Measurements from ENCODE around the gene LTN1.
"Not testable (repeated sequence)": the region's sequence is repeated elsewhere in the genome, so short reads cannot be mapped to it uniquely, and the experiment has no call there.

LTN1 gene

GRCh38 chr21:28991861-28992525, 684 bp downstream of the LTN1 start:
- FAIRE-seq (peak; percentile 13), DNase-seq (ENCODE audit: insufficient read length, low spot score) (no peak)
- TF ChIP-seq POLR2A (IDR thresholded peaks at IDR 0.05; ENCODE audit: low read depth, low read length): no peak
- TF ChIP-seq SPI1 (IDR thresholded peaks at IDR 0.05; ENCODE audit: low read depth, low read length): no peak
- TF ChIP-seq TAF1 (IDR thresholded peaks at IDR 0.05; ENCODE audit: low read depth, low read length): no peak
- no peak for TF ChIP-seq POLR2AphosphoS5 (IDR thresholded peaks at IDR 0.05; ENCODE audit: low read depth, low read length)
- no peak for TF ChIP-seq PAX5 (IDR thresholded peaks at IDR 0.05; ENCODE audit: insufficient read depth, low read length, severe bottlenecking)
- no peak for TF ChIP-seq POU2F2 (IDR thresholded peaks at IDR 0.05; ENCODE audit: low read depth, low read length)

GRCh38 chr21:28988146-28988545, 4.5 kb downstream of the LTN1 start:
- FAIRE-seq; DNase-seq (ENCODE audit: insufficient read length, low spot score): not testable (repeated sequence)

GRCh38 chr21:28986677-28987076, 6.0 kb downstream of the LTN1 start:
- no peak for DNase-seq (ENCODE audit: insufficient read length, low spot score)
- no peak for FAIRE-seq
- no peak for TF ChIP-seq TAF1 (IDR thresholded peaks at IDR 0.05; ENCODE audit: low read depth, low read length)
- TF ChIP-seq POU2F2 (IDR thresholded peaks at IDR 0.05; ENCODE audit: low read depth, low read length): no peak
- TF ChIP-seq PAX5 (IDR thresholded peaks at IDR 0.05; ENCODE audit: insufficient read depth, low read length, severe bottlenecking): no peak
- TF ChIP-seq POLR2AphosphoS5 (IDR thresholded peaks at IDR 0.05; ENCODE audit: low read depth, low read length): no peak
- no peak for TF ChIP-seq SPI1 (IDR thresholded peaks at IDR 0.05; ENCODE audit: low read depth, low read length)
- TF ChIP-seq POLR2A (IDR thresholded peaks at IDR 0.05; ENCODE audit: low read depth, low read length): no peak

GRCh38 chr21:28982637-28983036, 10.0 kb downstream of the LTN1 start:
- DNase-seq (ENCODE audit: insufficient read length, low spot score): no peak
- peak; percentile 28 for FAIRE-seq
- TF ChIP-seq SPI1 (IDR thresholded peaks at IDR 0.05; ENCODE audit: low read depth, low read length) (no peak), PAX5 (IDR thresholded peaks at IDR 0.05; ENCODE audit: insufficient read depth, low read length, severe bottlenecking) (no peak), POLR2AphosphoS5 (IDR thresholded peaks at IDR 0.05; ENCODE audit: low read depth, low read length) (no peak), TAF1 (IDR thresholded peaks at IDR 0.05; ENCODE audit: low read depth, low read length) (no peak)

GRCh38 chr21:28979092-28979491, 13.6 kb downstream of the LTN1 start:
- DNase-seq (ENCODE audit: insufficient read length, low spot score) (no peak), FAIRE-seq (peak; percentile 76)
- TF ChIP-seq POLR2A (IDR thresholded peaks at IDR 0.05; ENCODE audit: low read depth, low read length) (no peak), TAF1 (IDR thresholded peaks at IDR 0.05; ENCODE audit: low read depth, low read length) (no peak), POU2F2 (IDR thresholded peaks at IDR 0.05; ENCODE audit: low read depth, low read length) (no peak), PAX5 (IDR thresholded peaks at IDR 0.05; ENCODE audit: insufficient read depth, low read length, severe bottlenecking) (no peak), POLR2AphosphoS5 (IDR thresholded peaks at IDR 0.05; ENCODE audit: low read depth, low read length) (no peak), SPI1 (IDR thresholded peaks at IDR 0.05; ENCODE audit: low read depth, low read length) (no peak)

- no peak for FAIRE-seq
- TF ChIP-seq POLR2AphosphoS5 (IDR thresholded peaks at IDR 0.05; ENCODE audit: low read depth, low read length) (no peak), PAX5 (IDR thresholded peaks at IDR 0.05; ENCODE audit: insufficient read depth, low read length, severe bottlenecking) (no peak), SPI1 (IDR thresholded peaks at IDR 0.05; ENCODE audit: low read depth, low read length) (no peak), TAF1 (IDR thresholded peaks at IDR 0.05; ENCODE audit: low read depth, low read length) (no peak), POLR2A (IDR thresholded peaks at IDR 0.05; ENCODE audit: low read depth, low read length) (no peak), POU2F2 (IDR thresholded peaks at IDR 0.05; ENCODE audit: low read depth, low read length) (no peak)
- no peak for DNase-seq (ENCODE audit: insufficient read length, low spot score)
Observed at GRCh38 chr21:28975397-28975796, 17.3 kb downstream of the LTN1 start.

- TF ChIP-seq SPI1 (IDR thresholded peaks at IDR 0.05; ENCODE audit: low read depth, low read length) (no peak), POU2F2 (IDR thresholded peaks at IDR 0.05; ENCODE audit: low read depth, low read length) (no peak), PAX5 (IDR thresholded peaks at IDR 0.05; ENCODE audit: insufficient read depth, low read length, severe bottlenecking) (no peak)
- FAIRE-seq: peak; percentile 54
- no peak for DNase-seq (ENCODE audit: insufficient read length, low spot score)
Observed at GRCh38 chr21:28974531-28975227, 18.0 kb downstream of the LTN1 start.

- no peak for FAIRE-seq
- TF ChIP-seq POU2F2 (IDR thresholded peaks at IDR 0.05; ENCODE audit: low read depth, low read length) (no peak), POLR2AphosphoS5 (IDR thresholded peaks at IDR 0.05; ENCODE audit: low read depth, low read length) (no peak), TAF1 (IDR thresholded peaks at IDR 0.05; ENCODE audit: low read depth, low read length) (no peak), SPI1 (IDR thresholded peaks at IDR 0.05; ENCODE audit: low read depth, low read length) (no peak), PAX5 (IDR thresholded peaks at IDR 0.05; ENCODE audit: insufficient read depth, low read length, severe bottlenecking) (no peak), POLR2A (IDR thresholded peaks at IDR 0.05; ENCODE audit: low read depth, low read length) (no peak)
- no peak for DNase-seq (ENCODE audit: insufficient read length, low spot score)
Observed at GRCh38 chr21:28972398-28972797, 20.3 kb downstream of the LTN1 start.

GRCh38 chr21:28971171-28971570, 21.5 kb downstream of the LTN1 start:
- TF ChIP-seq SPI1 (IDR thresholded peaks at IDR 0.05; ENCODE audit: low read depth, low read length) (no peak), POU2F2 (IDR thresholded peaks at IDR 0.05; ENCODE audit: low read depth, low read length) (no peak), TAF1 (IDR thresholded peaks at IDR 0.05; ENCODE audit: low read depth, low read length) (no peak), POLR2A (IDR thresholded peaks at IDR 0.05; ENCODE audit: low read depth, low read length) (no peak), PAX5 (IDR thresholded peaks at IDR 0.05; ENCODE audit: insufficient read depth, low read length, severe bottlenecking) (no peak), POLR2AphosphoS5 (IDR thresholded peaks at IDR 0.05; ENCODE audit: low read depth, low read length) (no peak)
- no peak for DNase-seq (ENCODE audit: insufficient read length, low spot score)
- FAIRE-seq: no peak

- FAIRE-seq: no peak
- no peak for DNase-seq (ENCODE audit: insufficient read length, low spot score)
- no peak for TF ChIP-seq TAF1 (IDR thresholded peaks at IDR 0.05; ENCODE audit: low read depth, low read length)
- TF ChIP-seq SPI1 (IDR thresholded peaks at IDR 0.05; ENCODE audit: low read depth, low read length): no peak
- TF ChIP-seq POU2F2 (IDR thresholded peaks at IDR 0.05; ENCODE audit: low read depth, low read length): no peak
- no peak for TF ChIP-seq PAX5 (IDR thresholded peaks at IDR 0.05; ENCODE audit: insufficient read depth, low read length, severe bottlenecking)
- no peak for TF ChIP-seq POLR2AphosphoS5 (IDR thresholded peaks at IDR 0.05; ENCODE audit: low read depth, low read length)
- no peak for TF ChIP-seq POLR2A (IDR thresholded peaks at IDR 0.05; ENCODE audit: low read depth, low read length)
Observed at GRCh38 chr21:28963831-28964230, 28.8 kb downstream of the LTN1 start.

All from GM12891 (cell line).